Hippocampal formation (tissue), 2 donors: Measurements from ENCODE around the gene POFUT2.
"Not testable (repeated sequence)": the region's sequence is repeated elsewhere in the genome, so short reads cannot be mapped to it uniquely, and the experiment has no call there.

Source experiments
- DNase-seq, 2 donors: peaks; one replicate each; lab custom pipeline; 2025; lab: John Stamatoyannopoulos, UW

Gene POFUT2

DNA sequence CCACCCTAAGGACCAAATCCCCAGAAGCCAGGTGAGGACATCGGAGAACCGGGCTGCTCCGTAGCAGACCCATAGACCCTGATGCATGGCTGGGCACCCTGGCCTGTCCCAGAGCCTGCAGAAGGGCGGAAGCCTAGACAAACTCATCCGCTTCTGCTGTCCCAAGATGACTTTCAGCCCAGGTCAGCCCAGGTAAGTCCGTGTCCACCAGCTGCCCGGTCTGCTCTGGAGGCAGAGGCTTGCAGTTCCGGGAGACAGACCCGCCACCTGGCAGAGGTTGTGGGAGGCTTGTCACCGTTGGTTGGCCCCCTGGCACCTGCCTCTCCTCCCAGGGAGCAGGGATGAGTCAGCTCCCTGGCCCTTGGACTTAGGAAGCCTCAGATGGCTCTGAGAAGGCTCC, 22.8 kb upstream of the POFUT2 start:
- DNase-seq = no peak

DNA sequence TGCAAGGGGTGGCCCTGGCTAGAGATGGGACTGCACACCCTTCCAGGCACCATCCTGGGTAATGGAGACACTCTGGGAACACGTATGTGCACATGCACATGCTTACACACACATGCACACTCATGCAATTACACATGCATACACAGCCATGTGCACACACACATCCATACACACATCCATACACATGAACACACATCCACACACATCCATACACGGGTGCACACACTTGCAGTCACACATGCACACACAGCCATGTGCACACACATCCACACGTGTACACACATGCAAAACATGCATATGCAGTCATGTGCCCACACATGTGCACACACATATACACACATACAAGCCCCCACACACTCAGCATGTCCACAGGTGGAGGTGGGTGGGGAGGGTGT, 22.3 kb upstream of the POFUT2 start:
- no peak for DNase-seq

DNA sequence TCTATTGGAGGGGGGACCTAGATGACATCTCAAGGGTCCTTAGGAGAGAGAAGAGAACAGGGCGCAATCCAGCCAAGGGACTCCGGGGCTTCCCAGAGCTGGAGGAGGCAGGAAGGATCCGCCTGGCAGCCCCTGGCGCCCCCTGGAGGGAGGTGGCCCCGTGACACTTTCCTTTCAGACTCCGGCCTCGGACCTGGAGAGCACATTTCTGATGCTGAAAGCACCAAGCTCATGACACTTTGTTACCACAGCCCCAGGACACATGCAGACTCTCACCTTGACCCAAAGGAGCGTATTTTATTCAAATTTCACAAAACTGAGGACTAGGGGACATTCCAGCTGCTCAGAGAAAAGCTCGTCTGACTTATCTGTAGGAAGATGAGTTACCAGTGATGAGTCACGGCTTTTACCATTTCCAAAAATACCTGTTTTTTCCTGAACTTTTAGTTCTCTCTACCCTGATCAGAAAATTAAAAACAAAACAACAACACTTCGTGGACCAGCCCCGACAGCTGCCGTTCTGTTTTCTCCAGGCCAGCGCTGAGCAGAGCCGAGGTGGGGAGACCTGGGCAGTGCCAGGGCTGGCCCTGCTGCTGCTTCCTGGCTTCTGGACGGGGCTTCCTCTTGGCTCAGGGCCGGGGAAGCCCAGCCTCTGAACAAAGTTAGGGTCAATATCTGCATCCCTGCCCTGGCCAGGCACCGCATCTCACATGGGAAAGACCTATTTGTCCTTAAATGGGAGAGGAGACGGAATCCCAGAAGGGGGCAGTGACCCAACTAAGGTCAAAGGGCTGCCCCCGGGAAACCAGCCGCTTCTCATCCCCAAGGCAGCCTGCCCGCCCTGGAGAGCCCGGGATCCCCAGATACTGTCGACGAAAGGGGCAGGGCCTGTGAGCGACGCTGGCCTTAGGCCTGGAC, 21.6 kb upstream of the POFUT2 start:
- peak in 1 of 2 donors; percentile 12 for DNase-seq

DNA sequence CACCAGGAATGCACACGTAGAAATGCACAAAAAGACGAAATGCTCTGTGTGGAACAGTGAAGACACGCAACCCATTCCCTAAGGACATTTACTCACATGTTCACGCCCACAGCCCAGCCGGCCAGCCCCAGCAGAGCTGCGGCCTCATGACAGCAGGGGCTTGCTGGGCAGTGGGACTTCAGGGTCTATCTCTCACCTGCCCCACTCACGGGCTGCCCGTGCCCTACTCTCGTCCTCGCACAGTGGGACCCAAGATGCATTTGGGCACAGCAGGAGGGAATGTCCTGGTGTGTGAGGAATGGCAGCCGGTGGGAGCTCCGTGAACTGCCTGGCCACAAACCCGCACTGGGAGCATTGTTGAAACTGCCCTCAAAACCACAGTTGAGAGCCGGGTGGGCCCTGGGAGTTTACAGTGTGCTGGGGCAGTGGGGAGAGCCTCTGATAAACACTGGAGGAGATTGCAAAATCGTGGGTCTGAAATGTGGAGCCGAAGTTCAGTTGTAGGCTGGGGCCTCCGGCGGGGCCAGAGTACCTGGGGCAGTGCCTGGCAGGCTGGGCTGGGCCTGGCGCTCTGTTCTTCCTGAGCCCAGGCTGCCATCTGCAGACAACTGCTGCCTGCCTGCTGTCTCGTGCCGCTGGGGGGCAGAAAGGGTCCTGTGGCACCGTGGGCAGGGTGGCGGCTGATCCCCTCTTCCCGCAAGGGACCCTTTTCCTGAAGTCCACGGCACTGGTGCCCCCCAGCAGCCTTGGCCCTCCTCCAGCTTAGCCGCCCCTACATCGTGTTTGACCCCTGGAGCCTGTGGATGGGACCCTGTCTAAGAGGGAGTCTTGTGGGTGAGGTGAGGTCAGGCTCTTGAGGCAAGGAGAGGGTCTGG, 20.7 kb upstream of the POFUT2 start:
- DNase-seq = no peak

DNA sequence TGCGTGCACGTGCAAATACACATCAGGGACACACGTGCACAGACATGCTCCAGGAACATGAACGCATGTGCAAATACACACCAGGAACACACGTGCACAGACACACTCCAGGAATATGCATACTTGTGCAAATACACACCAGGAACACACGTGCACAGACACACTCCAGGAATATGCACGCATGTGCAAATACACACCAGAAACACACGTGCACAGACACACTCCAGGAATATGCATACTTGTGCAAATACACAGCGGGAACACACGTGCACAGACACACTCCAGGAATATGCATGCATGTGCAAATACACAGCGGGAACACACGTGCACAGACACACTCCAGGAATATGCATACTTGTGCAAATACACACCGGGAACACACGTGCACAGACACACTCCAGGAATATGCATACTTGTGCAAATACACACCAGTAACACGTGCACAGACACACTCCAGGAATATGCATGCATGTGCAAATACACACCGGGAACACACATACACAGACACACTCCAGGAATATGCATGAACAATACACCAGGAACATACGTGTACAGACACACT, 20.0 kb upstream of the POFUT2 start:
- DNase-seq = not testable (repeated sequence)

DNA sequence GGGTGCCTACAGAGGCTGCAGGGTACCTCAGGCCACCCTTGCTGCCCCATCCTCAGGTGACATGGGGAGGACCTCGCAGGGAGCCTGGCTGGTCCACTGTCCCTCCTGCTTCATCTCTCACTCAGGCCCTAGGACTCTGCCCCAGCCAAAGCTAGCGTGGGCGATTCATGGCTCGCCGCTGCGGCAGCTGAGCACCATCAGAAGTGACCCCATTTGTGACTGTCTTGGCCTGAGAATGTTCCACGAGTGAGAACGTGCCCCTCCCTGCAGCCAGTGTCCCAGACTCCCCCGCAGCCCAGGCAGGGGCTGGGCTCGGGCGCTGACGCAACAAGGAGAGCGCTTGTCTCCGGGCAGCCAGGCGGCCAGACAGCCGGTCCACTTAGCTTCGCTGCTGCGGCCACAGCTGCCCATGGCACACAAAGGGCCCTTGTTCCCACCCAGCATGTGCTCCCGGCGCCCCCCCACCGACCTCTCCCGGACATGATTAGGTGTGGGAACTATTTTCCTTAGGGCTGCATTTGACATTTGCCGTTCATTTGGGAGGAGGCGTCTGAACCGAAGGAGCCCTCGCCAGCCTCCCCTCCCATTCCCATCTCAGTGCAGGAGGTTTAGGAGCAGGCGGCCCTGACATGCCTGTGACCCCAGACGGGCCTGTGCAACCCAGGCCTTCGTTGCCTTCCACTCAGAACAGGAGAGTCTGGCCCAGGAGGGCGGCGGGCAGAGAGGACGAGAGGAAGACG, 19.3 kb upstream of the POFUT2 start:
- DNase-seq = peak; percentile 91 to 94

DNA sequence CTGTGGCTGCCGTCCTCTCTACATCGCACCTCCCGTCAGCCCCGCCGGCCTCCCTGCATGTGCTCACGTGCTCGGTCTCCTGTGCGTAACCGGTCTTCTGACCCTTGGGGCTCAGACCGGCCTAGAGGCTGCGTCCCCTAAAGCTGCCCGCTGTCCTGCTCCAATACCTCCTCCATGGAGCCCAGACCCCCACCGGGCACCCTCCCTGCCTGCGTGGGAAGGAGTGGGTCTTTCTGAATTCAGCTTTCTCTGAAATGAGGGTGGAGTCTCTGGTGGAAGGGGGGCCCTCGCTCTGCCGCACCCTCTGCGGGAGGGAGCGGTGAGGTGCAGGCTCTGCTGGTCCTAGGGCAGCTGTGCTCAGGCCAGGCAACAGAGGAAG, 18.7 kb upstream of the POFUT2 start:
- DNase-seq = no peak

DNA sequence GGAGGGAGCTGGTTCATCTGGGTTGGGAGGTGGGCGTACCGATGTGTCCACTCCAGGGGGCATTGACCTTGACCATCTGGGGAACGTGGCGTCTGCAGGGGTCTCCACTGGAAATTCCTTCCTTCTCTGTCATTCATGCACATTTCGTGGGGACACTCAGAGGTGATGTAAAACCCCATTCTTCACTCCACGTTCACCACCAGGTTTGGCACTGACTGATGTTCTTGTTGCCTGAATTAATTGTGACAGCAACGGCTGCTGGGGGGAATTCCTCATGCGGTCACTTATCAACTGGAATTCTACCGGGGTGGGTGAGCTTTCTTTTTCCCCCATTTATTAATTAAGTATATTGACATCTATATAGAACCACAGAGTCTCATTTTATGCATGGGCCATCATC, 18.1 kb upstream of the POFUT2 start:
- DNase-seq = no peak

DNA sequence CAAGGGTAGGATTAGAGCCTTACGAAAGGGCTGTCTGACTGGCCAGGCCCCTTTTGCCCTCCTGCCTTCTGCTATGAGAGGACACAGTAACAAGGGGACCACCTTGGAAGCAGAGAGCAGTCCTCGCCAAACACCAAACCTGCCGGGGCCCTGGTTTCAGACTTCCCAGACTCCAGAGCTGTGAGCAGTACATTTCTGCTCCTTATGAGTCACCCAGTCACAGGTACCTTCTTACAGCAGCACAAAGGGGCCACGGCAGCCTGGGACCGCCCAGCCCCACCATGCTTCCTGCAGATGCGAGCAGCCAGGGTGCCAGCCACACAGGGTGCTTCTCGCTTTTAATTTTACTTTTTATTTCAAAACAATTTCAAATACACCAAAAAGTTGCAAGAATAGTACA, 17.2 kb upstream of the POFUT2 start:
- no peak for DNase-seq

DNA sequence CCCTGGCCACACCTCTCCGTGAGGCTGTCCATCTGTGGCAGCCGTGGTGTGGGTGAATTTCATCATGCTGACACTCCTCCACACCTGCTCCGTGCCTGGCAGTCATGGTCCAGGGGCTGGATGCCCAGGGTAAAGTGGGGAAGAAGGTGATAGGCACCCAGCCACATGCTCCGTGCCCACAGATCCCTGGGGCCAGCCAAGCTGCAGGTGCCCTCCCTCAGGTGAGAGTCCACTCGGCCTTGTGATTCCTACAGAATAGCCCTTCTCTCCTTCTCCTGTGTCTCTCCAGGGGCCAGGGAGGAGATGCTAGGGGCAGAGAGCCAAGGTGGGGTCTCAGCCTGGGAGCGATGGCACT, 16.8 kb upstream of the POFUT2 start:
- DNase-seq = no peak

DNA sequence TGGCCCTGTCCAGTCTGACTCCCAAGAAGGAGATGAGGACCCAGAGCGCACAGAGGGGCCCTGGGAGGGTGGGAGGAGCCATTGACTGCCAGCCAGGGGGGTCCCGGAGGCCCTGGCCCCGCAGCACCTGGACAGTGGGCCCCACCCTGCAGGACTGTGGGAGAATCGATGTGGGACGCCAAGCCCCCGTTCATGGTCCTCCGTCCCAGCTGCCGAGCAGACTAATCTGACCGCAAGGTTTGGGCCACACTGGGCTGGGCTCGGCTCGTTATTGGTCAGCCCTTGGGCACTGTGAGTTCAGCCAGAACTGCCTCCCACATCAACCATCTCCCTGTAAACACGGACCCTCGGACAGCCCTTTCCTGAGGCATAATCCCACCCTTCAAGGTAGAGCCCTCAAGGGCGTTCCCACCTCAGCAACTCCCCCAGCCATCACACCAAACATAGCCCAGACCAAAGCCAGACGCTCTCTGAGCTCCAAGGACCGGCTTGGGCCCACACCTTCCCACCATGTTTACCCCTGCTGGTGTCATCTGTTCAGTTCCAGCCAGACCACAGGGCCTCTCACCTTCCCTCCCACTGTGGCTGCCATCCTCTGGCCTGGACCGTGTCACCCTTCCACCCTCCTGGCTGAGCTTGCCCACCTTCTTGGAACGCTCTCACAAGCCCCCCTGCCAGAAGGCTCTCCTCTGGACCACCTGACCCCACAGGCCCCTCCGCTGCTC, 16.2 kb upstream of the POFUT2 start:
- DNase-seq = no peak

DNA sequence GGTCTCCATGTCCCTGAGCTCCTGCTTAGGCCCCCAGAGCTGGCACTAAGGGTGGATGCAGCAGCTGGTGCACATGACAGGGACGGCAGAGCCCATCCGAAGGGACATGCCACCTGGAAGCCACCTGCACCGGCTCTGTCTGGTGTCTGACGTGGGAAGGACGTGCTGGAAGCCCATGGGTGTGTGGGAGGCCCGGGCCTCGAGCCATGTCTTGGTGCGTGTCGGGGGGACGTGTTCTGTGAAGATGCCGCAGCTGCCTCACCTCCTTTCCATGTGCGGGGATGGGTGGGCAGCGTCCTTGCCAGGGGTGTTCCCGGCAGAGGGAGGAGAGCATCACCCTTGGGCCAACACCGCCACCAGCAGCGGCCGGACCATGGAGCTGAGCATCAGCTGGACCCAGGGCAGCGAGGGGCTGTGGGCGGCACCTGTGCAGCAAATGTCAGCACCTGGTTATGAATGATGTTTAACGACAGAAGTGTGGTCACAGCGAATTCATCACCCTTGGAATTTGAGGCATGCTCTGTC, 15.5 kb upstream of the POFUT2 start:
- DNase-seq = no peak

DNA sequence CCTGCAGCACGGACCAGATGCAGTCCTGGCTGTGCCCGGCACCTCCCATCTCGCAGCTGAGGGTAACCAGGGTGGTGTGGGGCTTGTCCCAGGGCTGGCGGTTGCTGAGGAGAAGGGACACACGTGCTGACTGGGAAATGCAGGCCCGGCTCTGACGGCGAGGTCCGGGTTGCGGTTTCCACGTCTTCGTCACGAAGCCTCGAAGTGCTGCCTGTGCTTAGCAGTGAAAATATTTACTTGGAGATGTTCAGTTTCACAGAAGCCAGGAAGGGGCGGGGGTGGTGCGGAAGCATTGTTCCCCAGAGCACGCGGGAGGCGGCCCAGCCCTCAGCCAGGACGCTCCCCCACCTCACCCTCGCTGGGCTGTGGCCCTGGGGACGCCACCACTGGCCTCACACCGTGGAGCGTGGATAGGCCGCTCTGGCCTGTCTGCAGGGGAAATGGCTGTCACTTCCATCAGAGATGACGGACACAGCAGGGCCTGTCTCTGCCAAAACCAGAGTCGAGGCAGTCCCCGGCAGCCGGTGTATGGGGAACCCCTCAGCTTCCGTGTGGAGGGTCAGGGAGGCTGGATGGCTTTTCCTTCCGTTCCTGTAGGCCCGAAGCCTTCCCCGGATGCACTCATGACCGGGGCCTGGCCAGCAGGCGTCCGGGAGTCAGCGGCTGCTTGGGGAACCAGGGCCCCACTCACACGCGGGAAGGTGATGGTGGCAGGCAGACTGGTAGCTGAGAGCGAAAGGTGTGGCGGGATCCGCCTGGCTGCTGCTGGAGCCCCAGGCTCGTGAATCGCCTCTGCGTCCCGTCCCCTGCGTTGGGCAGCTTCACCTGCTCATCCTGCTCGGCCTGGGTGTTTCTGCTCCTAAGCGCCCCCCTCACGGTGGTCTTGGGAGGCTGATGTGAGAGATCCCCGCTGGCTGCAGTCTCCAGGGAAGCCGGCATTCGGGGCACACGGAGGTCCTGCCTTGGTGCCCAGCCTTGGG, 14.7 kb upstream of the POFUT2 start:
- DNase-seq = no peak

DNA sequence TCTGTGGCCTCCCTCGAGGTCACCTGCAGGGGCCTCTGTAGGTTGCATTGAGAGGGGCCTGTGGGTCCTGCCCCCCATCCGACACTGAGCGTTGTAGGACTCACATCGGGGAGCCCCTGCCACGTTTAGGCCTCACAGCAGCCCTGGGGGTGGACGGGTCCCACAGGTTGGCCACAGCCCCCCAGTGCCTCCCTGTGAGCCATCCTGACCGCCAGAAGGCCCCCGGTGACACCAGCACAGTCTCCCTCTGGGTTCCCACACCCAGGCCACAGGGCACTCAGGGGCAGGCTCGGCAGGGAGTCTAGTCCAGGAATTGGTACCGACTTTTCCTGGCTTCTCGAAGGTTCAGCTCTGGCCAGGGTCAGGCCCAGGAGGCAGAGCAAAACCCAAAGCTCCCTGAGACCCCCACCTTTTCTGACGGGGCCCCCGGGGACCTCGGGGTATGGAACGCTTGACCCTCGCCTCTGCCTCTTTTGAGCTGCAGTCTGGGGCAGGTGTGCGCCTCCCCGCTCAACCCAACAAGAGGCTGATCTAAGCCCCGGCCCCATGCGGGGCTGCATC, 13.9 kb upstream of the POFUT2 start:
- DNase-seq = no peak

DNA sequence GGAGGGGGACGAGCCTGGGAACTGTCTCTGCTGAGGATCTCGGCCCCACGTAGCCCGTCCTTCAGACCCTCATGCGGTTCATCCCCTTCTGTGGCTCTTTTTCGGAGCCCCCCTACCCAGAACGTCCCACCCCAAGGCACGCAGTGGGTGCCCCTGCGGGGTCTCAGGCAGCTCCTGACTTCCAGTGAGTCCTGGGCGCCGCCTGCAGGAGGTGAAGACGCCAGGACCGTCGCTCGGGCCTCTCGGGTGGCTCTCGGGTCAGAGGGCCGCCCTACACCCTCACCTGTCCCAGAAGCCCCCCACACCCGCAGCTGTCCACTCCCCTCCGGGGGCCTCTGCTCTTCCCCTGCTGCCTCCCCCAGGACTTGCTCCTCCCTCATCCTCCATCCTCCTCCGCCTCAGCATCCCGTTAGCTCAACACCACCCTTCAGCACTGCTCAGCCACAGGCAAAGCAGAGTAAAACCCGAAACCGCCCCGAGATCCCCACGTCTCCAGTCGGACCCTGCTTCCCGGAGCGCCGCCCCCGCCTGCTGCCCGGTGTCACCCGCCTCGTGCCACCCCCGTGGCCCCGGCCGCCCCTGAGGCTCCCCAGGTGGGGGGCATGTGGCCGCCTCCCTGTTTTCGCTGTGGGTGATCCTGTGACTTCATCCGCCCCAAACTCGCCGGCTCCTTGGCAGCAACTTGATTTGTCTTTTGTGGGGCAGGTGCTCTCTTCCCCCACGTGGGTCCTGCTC, 13.3 kb upstream of the POFUT2 start:
- DNase-seq = no peak

DNA sequence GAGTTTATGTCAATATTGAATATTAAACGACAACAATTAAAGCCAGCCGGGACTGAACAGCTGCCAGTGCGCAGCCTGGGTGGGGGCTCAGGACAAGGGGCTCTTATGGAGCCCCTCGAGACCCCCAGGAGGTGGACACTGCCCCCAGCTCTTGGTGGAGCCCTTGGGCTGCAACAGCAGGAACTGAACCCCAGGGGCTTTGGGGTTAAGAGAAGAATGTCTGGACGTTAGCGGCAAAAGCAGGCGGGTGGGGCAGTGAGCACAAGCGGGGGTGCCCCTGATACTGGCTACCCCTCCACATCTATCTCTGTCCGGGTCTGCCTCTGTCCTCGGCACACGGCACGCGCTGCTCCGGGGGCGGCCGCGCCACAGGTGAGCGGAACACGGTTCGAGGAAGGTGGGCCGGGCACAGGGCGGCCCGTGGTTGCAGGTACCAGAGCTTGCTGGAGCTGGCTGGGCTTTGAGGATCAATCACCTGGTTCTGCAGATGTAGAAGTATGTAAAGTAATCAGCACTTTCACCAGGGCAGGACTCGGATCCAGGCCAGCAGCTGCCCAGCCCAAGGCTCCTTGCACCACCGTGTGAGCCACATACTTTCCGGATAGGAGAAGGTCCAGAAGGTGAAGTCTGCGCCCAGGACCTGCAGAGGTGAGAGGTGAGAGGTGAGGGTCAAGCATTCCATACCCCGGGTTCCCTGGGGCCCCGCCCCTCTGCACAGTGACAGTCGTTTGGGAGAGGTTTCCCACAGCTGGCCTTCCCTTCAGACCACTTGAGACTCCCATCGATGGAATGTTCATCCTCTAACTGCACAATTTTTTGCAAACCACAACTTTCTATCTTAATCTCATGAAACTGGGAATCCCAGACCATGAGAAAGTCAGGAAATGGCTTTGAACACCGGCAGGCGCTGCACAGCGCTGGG, 12.4 kb upstream of the POFUT2 start:
- DNase-seq = no peak

DNA sequence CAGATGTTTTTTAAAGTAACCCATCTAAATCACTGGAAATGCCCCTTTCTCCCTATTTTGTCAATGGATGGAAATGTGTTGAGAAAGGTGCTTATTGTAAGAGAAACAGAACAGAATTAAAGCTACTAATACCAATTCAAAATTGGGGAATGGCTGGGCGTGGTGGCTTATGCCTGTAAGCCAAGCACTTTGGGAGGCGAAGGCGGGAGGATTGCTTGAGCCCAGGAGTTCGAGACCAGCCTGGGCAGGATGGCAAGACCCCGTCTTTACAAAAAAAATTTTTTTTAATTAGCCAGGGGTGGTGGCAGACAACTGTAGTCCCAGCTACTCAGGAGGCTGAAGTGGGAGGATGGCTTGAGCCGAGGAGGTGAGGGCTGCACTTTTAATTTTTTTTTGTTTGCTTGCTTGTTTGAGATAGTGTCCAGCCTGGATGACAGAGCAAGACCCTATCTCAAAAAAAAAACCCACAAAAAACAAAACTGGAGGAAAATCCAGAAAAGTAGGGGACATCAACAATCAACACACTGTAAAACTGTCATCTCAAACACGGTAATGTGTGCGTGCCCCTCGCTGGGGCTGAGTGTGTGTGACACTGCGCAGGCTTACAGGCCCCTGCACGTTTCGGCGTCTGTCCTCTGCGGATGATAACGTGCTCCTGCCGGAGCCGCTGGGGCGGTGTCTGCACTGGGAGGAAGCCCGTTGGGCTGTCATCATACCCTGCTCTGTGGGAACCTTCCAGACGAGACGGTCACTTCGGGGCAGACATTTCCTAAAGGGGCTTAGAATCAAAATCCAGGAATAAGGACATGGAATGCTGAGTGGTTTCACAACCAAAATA, 11.6 kb upstream of the POFUT2 start:
- DNase-seq = no peak
